Fibroblast of skin of scalp (primary cell): ENCODE data around the gene BIN1.
A peak's percentile ranks its signal among the peaks of the same experiment; 100 is the strongest.
"Not testable (repeated sequence)": the region's sequence is repeated elsewhere in the genome, so short reads cannot be mapped to it uniquely, and the experiment has no call there.

Experiments used
- DNase-seq: peaks from one replicate; pipeline ENCODE4 v3.0.0-alpha.2; 2013

Gene BIN1

GRCh38 chr2:127045792-127046501 lies 61.0 kb downstream of the BIN1 start:
- no peak for DNase-seq

DNA sequence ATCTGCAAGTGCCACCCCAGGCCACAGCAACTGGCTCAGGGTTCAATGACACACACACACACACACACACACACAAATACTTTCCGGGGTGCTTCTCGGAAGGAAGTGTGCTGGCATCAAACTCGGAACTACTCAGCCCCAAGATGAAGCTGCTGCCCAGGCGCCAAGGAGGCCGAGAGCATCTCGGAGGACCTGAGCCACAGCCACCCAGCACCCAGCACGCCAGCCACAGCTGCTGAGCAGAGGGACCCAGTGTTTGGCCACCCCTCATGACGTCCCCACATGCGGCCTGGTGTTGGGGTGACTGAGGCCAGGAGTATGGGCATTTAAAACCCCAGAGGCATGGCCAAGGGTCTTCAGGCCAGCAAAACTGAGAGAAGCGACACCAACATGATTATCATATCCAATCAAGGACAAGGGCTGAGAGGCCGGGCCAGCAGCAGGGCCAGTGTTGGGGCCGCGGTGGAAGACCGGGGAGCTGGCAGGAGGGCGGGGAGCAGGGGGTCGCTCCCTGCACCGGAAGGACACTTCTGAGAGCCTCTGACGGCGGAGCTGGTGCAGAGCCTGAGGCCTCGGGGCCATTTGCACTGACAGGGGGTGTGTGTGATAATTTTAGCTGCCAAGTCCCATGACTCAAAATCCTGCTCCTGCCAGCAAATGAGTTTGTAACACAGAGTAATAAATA lies 61.8 kb downstream of the BIN1 start:
- DNase-seq: no peak

- DNase-seq: no peak
Observed at GRCh38 chr2:127044165-127044718, 62.7 kb downstream of the BIN1 start.

GRCh38 chr2:127043367-127044164 lies 63.4 kb downstream of the BIN1 start:
- DNase-seq: no peak

DNA sequence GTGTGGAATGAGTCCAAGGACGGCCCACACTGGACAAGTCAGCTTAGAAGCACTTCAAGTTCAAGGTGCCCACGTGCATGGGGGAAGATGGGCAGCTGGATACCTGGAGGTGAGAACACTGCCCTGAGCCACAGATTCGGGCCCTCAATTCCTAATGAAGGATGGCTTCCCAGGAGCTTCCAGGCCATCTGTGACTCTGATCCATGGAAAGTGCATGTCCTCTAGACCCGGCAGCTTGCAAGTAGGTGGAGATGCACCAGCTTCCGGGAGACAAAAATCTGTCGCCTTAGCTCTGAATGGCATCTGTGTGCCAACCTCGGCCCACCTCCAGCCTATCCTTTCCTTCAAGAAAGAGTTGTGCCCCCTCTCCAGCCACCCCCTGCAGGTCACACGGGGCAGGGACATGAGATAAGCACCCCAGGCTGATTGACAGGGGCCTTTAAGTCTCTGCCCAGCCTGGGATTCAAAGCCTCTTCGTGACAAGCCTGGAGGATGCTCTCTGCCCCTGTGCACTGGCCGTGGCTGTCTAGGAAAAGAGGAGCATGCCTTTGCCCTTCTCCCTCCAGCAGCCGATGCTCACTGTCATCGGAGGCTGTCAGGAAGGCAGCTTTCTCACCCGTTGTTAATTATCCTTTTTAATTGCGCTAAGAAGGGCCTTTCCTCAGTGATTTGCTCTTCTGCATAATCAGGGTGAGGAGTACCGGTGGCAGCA lies 65.5 kb downstream of the BIN1 start:
- no peak for DNase-seq

- DNase-seq: no peak
Observed at GRCh38 chr2:127040169-127040568, 66.8 kb downstream of the BIN1 start.

DNA sequence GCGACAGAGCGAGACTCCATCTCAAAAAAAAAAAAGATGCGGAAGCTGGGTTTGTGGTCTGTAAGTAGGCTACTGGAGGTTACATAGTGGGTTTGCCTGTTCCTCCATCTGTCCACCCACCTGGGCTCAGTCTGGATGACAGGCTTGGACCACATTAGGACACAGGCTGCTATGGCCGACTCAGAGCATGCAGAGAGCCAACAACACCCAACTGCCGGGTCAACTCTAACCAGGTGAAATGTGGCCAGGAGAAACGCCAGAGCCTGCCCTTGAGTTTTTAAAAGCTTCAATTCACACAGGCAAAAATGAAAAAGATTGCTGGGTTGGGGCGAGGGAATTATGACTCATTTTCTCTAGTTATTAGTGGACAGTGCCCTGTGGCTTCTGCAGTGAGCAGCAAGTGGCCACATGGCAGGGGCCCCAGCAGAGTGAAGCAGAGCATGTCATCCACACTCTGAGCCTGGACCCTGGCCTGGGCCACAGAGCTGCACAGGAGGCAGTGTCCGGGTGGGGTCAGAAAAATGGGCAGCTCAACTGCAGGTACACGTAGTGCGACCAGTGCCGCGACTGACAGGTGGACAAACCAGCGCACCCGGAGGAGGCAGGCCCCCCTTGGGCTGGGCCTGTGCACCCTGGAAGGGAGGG lies 67.4 kb downstream of the BIN1 start:
- no peak for DNase-seq

DNA sequence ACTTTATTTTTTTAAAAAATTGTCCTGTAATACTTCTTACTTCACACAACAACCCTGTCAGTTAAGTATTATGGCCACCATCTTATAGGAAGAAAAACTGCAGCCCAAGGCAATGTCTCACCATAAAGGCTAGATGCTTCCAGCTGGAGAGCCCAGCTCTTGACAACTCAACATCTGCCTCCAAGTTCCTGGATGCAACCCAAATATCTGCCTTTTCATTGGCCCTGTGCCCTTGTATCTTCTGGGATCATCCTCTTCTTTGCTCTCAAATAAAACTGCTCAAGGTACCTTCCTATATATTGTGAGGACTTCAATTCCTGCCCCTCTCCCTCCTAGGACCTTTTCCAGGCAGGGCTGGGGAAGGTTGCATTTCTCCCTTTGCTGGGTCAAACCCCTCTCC lies 69.5 kb downstream of the BIN1 start:
- DNase-seq: no peak

GRCh38 chr2:127034883-127035611 lies 71.9 kb downstream of the BIN1 start:
- no peak for DNase-seq

DNA sequence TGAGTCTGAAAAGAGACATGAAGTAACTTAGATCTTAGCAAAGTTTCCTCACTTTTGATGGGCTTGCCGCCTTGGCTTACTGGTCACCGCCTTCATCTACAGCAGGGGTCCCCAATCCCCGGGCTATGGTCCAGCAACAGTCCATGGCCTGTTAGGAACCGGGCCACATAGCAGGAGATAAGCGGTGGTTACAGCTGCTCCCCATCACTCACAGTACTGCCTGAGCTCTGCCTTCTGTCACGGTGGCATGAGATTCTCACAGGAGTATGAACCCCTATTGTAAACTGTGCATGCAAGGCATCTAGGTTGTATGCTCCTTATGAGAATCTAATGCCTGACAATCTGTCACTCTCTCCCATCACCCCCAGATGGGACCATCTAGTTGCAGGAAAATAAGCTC lies 72.9 kb downstream of the BIN1 start:
- no peak for DNase-seq

DNA sequence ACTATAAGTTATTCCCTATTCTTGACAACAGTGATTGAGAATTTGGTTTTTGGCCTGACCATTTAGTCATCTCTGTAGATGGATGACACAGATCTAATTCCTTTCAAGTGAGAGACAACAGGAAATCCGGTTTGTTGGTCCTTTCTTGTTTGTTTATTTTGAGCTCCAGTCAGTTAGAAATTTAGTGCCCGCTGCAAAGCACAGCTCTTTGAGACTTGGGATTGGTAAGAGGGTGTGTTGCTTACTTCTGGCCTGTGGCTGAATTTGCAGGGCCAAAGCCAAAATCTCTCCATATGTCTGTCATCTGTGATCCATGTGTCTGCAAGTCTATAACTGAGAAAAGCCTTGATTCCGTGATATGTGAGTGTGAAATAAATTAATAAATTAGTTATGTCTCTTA lies 74.3 kb downstream of the BIN1 start:
- no peak for DNase-seq

DNA sequence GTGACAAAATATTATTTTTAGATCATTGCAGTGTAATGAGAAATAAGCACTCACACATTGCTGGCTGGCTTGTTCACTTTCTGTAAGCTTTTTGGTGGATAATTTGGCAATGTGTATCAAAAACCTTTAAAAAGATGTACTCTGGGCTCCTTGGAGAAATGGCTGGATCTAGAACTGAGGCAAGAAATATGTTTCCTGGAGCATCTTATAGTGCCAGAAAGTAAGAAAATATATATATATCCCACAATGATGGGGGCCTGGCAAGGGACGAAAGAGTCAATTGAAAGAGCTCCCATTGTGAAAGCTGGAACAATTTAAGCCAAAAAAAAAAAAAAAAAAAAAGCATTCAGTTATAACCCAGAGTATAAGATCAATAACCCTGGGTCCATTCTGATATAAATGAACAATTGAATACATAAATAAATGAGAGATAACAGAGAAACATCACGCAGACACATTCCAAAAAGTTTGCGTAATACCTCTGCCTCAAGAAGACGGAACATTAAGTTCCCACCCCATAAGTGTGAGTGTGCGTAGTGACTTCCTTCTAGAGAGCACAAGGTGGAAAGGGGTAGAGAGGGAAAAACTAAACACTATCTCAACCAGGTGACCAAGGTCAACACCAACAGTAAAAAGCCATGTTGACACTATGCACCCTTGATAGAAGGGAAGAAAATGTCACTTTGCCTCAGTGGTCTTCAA lies 77.5 kb downstream of the BIN1 start:
- no peak for DNase-seq

GRCh38 chr2:127028745-127029144 lies 78.2 kb downstream of the BIN1 start:
- not testable (repeated sequence) for DNase-seq

DNA sequence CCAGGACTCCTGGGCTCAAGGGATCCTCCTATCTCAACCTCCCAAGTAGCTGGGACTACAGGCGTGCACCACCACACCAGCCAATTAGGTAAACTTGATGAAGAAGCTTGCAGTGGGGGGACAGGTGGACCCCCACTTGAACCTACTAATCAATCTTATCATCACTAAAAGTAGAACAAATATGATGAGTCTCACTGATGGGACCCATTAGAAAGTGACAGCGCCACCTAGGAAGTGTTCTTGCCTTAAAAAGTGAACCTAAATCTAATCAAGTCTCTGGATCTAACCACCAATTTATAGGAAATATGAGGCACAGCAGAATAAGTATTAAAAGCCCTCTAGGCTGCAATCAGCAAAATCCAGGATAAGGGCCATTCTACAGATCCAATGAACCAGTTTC lies 79.2 kb downstream of the BIN1 start:
- no peak for DNase-seq

GRCh38 chr2:127025359-127026166 lies 81.4 kb downstream of the BIN1 start:
- DNase-seq: peak; percentile 80

DNA sequence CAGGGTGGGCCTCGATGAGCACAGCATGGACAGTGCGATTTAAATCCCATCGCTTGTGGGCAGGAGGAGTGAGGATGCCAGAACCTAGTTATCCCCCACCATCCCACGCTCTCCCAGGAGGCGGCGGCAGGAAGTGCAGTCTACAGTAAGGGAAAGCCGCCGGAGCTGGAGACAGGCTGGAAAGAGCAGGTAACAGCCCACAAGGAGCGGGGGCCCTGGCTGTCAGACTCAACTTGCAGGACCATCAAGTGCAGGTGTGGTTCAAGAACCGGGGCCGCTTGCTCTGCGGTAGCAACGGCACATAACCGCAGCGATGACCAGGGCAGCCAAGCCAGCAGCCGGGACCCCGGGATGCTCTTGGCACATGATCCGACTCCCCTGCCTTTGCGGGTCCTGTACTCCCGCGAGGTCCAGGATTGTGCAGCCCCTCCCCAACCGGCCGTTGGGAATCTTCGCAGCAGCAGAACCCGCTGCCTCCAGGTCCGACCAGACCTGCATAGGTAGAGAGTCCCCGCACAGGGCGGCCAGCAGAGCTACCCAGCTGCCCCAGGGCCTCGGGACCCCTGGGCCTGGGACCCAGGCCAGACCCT lies 82.1 kb downstream of the BIN1 start:
- DNase-seq: peak; percentile 29

GRCh38 chr2:127023504-127023903 lies 83.5 kb downstream of the BIN1 start:
- no peak for DNase-seq

DNA sequence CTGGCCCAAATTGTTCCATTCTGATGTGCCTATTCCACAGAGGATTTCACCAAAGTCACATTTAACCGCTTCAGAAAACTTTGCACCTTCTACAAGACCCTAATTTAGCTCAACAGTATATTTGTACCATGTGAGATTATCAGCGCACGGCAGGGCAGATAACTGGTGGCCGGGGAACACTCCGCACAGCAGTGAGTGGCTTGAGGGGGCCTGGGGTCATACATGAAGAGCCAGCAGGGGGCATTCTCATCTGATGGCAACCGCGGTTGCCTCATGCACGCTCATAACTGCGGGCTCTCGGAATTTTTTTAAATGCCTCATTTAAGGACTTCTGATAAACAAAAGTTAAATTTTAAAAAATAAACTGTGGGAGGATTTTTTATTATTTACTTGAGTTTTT lies 84.1 kb downstream of the BIN1 start:
- DNase-seq: no peak

GRCh38 chr2:127020536-127020935 lies 86.4 kb downstream of the BIN1 start:
- DNase-seq: no peak
